HCEC 1CT (cell line): Measurements from ENCODE around the gene QRSL1.
"Not testable (repeated sequence)": the region's sequence is repeated elsewhere in the genome, so short reads cannot be mapped to it uniquely, and the experiment has no call there.

Experiments
- DNase-seq: peaks from one replicate; pipeline ENCODE4 v3.0.0-alpha.2; 2017

Gene QRSL1

DNA sequence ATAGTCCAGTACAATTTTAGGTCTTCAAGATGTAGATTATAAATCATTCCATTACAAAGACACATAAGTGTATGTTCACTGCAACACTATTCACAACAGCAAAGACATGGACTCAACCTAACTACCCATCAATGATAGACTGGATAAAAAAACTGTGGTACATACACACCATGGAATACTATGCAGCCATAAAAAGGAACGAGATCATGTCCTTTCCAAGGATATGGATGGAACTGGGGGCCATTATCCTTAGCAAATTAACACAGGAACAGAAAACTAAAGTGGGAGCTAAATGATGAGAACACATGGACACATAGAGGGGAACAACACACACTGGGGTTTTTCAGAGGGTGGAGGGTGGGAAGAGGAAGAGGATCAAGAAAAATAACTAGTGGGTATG, 6.3 kb upstream of the QRSL1 start:
- DNase-seq = no peak

DNA sequence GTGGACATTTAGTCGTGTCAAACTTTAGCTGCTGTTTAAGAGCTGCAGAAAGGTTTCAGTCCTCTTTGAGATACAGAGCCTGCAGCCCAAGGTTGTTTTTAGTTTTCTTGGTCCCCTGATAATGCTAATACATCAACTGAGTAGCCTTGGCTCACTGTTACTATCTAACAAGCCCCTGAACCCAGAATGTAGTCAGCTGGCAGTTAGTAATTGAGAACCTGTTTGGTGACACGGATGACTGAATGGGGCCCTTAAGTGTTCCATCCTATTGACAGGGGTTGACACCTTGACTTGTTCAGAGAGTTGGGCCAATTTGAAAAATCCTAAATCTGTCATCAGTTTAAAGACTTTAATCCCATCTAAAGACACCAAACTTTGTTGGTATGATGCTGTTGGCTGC, 2.9 kb upstream of the QRSL1 start:
- DNase-seq = no peak

DNA sequence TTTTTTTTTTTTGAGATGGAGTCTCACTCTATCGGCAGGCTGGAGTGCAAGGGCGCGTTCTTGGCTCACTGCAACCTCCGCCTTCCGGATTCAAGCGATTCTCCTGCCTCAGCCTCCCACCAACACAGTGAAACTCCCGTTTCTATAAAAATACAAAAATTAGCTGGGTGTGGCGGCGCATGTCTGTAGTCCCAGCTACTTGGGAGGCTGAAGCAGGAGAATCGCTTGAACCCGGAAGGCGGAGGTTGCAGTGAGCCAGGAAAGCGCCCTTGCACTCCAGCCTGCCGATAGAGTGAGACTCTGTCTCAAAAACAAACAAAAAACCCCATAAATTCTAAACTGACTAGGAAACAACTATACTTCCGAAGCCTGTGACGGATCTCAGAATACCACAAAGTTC, 1.6 kb upstream of the QRSL1 start:
- not testable (repeated sequence) for DNase-seq

DNA sequence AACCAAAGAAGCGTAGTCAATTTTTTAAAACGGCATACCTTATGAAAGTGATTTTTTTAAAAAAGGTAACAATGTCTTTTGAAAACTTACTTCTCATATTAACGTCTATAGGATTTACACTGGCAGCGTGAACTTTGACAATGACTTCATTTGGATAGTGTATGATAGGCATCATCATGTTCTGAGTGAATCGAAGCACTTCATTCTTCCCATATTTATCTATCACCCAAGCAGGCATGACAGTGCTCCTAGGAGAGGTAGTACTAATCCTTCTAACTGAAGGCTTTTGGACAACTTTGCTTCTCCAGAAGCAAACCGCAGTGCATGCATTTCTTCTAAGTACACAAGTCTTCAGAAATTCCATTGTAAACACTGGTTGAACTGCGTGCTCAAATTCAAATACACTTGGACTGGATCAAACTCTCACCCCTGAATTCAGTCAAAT, 698 bp upstream of the QRSL1 start:
- DNase-seq = no peak

DNA sequence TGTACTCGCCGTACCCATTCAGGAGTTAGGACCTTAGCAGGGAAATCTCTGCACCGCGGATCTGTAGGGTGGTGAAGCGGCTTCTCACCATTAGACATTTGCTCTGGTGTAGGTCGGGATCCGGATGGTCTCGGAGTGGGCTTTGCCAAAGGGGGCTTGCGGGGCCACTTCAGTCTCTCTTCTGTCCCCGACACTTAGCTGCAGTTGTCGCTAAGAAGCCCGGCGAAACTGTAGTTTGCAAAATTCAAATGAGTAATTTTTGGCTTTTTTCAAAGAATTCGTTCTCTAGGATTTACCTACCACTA, 433 bp downstream of the QRSL1 start:
- no peak for DNase-seq

DNA sequence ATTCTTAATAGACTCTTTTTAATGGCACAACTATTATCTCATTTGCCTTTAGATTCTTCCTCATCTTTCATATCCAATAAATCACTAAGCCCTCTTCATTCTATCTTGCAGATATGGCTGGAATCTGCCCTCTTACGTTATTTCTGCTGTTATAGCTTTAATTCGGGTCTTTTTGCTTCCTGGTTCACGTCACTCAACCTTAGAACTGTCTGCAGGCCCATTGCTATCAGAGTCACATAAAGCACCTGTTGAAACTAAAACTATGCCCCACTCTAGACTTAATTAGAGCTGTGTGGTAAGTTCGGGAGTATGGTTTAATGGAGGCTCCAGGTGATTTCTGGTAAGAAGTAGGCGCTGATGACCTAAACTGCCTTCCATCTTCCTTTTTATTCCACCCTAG, 988 bp downstream of the QRSL1 start:
- no peak for DNase-seq

DNA sequence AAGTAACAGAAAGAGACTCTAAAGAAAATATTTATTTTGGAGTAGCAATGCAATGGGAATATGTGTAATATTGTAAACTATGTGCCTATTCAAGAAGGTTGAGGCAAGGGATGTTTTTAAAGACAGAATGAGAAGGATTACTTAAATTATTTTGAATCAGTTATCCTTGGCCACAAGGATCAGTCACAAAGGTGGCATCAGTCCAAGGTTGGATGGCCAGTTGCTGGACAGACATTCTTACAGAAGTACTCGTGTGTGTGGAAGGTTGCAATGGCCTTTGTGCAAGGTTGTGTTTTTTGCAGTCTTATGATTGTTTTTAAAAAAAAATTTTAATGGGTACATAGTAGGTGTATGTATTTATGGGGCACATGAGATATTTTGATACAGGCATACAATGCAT, 2.0 kb downstream of the QRSL1 start:
- peak; percentile 10 for DNase-seq

DNA sequence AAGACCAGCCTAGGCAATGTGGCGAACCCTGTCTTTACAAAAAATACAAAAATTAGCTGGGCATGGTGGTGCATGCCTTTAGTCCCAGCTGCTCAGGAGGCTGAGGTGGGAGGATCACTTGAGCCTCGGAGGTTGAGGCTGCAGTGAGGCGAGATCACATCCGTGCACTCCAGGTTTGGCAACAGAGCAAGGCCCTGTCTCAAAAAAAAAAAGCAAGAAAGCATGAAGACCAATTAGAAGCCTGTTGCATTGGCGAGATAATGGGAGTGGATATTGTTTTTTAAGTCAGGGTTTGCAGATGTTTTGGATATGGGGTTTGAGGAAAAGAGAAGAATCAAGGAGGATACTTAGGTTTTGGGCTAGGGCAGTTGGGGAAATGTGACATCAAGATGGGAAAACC, 5.2 kb downstream of the QRSL1 start:
- DNase-seq = no peak

DNA sequence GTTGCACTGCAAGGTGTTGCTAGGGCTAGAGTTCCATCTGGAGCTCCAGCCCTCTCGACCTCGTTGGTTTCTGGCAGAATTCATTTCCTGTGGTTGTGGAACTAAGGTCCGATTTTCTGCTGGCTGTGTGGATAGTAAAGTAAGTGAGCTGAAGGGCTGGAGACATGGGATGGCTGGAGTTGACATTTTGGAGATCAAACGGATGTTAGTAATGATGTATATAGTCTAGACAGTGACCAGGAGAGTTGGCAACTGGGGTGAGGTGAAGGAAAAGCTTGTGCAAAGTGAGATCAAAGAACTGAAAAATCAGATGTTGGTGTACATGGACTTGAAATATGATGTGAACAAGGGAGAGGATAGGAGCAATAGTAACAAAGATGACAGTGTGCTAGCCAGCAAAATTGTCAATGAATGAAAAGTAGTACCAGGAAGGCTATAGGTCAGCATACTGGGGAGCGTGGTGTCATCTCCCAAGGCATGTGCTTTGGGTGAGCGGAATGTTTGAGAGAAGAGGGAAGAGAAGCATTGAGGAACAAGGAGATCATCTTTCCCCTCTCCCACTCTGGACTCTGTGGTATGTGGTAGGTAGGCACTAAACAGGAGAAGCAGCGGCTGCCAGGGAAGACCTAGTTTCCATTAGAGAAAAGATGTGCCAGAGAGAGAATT, 7.8 kb downstream of the QRSL1 start:
- DNase-seq = no peak

DNA sequence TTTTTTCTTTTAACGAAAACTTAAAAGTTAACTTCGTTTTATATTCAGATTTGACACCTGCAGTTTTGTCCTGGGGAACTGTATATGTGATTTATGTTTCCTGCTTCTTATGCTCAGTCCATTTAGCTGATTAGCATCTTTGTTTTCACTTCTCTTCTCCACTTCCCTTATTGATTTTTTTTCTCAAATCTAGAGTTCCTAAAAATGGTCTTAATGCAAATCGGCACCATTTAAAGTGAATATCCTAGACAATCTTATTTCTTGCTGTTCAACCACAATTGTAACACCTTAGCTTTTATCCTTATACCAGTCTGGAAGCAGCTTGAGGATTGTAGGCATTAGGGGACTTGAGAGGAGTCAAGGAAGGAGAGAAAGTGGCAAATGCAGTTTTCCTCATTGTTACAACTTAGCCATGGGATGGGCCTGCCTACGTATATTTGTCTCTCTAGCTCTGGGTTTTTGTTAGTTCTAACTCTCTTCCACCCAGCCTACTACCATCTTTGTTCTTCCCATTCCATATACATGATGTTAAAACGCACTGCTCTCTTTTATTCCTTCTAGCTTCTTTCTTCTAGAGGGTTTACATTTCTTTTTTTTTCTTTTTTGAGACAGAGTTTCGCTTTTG, 8.5 kb downstream of the QRSL1 start:
- no peak for DNase-seq

DNA sequence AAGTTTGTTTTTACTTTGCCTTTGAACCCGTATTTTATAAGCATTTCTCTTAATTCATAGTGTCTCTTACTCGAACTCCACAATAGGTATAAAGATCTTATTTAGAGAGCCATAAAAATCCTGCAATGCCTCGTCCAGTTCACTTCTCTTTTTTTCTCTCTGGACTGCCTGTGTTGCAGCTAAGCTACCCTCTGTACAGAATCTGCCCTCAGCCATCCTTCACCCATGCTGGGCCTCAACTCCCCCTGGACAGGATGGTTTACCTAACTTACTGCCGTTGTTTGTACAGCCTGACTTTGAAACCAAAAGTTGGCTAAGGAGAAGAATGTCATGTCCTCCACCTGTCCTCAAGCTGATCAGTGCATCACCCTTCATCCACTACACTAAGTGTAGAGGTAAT, 10.4 kb downstream of the QRSL1 start:
- DNase-seq = no peak

DNA sequence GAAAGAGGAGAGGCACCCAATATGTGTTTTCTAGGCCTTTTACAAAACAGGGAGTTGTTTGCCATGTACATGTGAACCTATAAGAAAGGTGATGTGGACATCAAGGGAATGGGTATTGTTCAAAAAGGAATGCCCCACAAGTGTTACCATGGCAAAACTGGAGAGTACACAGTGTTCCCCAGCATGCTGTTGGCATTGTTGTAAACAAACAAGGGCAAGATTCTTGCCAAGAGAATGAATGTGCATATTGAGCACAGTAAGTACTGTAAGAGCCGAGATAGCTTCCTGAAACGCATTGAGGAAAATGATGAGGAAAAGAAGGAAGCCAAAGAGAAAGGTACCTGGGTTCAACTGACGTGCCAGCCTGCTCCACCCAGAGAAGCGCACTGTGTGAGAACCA, 13.1 kb downstream of the QRSL1 start:
- DNase-seq = no peak

DNA sequence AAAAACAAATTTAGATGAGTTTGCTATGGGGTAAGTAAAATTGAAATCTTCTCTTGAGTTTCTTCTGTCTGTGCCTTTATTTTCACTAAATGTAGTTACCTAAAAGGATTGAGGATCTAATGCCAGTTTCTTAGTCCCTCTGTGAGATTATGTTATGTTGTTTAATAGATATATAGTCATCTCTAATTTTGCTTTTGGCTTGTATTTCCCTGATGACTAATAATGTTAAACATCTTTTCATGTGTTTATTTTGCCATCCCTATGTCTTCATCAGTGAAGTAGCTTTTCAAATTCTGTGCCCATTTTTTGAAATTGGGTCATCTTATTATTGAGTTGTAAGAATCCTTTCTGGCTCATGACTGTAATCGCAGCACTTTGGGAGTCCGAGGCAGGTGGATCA, 13.7 kb downstream of the QRSL1 start:
- DNase-seq = peak; percentile 55

DNA sequence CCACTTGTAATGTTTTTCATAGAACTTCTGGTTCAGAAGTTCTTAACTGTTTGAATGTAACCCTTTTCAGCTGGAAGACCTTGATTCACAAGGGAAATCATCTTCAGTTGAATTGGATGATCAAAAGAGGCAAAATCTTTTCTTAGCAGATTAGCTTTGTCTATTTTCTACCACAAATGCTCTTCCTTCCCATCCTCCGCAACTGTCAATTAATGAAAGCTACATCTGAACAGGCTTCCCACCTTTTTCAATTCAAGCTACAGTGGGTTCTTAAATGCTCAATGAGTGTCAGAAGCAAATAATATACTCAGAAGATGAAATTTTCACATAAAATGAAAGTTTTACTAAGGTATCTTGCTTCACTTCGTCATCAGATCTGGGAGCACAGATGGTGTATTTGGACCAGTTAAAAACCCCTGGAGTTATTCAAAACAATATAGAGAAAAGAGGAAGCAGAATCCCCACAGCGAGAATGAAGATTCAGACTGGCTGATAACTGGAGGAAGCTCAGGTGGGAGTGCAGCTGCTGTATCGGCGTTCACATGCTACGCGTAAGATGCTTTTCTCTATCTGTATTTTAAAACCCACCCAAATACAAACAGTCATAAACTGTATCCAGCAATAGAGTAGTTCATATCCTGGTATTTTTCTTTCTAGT, 19.4 kb downstream of the QRSL1 start:
- DNase-seq = no peak

DNA sequence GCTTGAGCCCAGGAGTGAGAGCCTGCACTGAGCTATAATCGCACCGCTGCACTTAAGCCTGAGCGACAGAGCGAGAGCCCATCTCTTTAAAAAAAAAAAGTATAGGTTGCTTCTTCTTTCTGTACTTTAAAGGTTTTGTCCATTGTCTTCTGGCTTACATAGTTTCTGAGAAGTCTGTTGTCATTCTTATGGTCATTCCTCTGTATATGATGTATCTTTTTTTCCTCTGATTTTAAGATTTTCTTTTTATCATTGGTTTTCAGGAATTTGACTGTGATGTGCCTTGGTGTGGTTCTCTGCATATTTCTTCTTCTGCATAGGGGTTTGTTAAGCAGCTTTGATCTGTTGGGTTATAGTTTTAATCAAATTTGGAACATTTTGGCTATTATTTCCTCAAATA, 29.1 kb downstream of the QRSL1 start:
- DNase-seq = no peak

DNA sequence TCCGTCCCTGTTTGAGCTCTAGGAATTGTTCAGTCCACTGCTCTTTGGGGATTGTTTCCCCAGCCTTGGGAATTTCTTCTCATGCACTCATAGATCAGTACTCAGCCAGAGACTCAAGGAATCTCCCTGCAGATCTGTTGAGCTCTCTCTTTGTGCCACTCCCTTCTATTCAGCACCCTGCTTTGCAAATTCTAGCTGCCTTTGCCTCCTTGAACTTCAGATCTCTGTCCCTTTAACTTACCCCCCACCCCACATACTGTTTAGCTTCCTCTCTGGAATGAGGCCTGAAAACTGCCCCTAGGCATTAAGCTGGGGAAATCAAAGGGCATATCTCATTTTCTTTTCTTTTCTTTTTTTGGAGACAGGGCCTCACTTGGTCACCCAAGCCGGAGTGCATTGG, 30.5 kb downstream of the QRSL1 start:
- DNase-seq = no peak

DNA sequence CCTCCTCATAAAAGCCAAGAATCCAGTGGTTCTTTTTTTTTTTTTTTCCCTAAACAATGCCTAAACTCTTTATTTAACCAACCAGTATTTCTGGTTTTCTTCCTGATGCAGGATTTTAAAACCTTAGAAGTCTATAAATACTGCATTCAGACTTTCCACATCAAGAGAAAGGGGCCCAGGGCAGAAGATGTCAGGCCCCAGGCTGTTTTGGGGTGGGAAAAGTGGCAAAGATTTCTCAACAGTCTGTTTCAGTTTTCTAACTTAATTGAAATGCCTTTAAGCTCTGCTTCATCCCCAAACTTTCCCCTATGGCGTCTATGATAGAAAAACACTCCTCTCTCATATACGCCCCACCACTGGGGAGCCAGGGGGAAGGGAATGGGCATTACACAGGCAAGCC, 33.1 kb downstream of the QRSL1 start:
- DNase-seq = no peak

DNA sequence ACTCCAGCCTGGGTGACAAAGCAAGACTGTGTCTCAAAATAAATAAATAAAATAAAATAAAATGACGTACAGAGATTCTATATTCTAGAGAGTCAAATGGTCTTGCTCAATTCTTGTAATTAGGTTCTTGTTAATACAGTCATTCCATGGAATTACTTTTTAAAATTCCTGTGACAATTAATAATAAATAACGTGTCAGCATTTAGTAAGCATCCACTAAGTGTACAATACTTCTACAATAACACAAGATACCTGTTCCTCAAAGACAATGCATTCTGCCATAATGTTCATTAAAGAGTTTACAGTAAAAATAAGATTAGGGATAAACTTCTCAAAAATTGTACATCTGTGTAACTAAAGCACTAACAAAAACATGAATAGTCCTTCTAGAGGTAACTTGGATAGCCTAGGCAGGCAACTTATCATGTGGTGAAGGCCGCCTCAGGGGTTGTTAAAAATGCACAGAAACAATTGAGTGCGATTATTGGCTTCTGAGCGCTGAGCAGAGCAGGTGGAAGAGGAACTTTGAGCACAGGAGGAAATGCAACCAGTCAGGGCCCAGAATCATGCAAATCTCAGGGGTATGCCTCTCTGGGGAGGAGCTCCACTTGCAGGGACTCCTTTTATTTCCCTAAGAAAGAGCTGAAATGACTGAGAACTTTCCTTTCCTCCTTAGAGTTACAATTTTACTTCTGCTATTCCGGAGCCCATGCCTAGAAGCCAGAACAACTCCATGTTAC, 37.1 kb downstream of the QRSL1 start:
- DNase-seq = no peak

DNA sequence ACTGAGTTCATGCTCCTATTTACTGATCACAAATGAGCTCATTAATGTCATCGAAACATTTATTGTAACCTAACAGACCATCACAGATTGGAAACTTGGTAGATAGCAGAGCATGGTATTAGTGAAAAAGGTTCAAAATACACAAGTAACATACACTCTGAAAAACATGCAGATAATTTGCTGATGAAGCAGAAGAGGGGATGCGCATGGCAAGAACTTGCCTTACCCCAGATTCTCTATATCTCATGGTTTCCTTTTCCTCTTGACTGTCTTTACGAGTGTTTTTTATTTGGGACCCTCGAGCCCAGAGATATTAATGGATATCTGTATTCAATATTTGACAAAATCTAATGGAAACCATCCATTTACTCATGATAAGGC, 37.6 kb downstream of the QRSL1 start:
- no peak for DNase-seq

DNA sequence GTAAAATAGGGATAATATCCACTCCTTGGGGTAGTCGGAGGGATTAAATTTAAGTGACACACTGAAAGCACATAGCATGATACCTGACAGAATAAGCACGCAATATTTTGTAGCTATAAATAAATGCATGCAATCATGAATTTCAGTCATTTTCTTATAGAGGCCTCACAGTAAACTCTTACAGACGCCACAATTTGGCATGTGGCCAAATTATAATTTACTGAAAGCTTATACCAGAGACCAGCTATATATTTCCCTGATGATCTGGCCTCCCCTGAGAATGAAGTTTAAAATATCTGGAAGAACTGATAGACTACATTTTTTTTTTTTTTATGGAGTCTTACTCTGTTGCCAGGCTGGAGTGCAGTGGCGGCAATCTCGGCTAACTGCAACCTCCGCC, 40.9 kb downstream of the QRSL1 start:
- no peak for DNase-seq

DNA sequence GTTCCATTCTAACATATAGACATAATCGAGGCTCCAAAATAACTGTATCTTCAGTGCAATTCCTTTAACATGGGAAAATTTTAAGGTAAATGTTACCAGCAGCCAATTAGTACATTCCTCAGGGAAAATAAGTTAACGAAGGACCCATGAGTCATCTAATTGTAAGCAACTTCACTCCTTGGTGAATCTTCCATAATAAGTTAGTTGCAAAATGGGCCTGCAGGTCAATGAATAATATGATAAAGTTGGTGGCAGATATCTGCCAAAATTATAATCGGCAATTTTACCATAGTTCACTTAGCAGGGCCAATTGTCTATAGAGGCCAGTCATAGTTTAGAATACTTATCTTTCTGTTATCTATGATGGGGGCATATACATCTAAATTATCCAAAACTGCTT, 42.3 kb downstream of the QRSL1 start:
- no peak for DNase-seq

DNA sequence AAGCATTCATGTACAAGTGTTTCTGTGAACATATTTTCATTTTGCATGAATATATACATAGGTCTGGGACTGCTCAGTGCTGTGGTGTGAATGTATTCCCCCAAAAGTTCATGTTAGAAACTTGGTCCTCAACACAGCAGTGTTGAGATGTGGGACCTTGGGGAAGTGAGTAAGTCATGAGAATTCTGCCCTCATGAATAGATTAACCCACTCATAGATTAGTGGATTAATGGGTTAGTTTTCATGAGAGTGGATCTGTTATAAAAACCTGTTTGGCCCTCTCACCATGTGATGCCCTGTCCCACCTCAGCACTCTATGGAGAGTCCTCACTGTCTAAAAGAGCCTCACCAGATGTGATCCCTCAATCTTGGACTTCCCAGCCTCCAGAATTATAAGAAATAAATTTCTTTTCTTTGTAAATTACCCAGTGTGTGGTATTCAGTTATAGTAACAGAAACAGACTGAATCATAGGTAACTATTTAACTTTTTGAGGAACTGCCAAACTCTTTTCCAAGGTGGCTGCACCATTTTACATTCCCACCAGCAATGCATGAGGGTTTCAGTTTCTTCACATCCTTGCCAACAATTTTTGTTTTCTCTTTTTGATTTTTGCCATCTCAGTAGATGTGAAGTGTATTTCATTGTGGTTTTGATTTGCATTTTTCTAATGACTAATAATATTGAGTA, 45.3 kb downstream of the QRSL1 start:
- DNase-seq = no peak

DNA sequence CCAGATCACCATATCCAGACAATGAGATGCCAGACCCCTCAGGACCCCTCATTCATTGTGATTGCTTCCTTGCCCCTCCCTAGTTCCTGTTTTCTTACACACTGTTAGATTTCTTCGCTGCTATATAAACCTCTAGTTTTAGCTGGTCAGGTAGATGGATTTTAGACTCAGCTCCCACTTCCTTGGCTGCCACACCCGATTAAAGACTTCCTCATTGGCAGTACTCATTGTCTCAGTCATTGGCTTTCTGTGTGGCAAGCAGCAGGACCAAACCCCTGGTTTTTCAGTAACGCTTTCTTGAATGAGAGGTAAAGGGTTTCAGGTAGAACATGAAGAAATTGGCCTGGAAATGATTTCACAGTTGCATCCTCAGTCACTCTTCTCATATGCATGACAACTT, 47.9 kb downstream of the QRSL1 start:
- no peak for DNase-seq

DNA sequence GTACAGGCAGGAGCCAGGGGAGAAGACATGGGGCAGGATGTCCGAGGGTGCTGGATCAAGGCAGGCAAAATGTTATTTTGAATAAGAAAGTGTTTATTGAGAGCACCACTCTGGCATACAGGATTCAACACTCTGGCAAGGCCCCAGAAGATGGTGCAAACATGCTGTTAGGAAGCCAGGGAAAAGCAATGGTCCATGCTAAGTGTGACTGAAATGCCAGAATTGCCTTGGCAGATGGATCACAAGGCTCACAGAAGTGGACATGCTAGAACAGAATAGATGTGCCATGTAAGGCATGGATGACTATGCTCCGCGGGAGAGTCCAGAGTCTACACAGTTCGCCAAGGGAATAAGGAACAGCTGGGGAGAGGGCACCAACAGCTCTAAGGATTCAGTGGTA, 54.6 kb downstream of the QRSL1 start:
- no peak for DNase-seq
